GM20431 (cell line): Measurements from ENCODE around the gene CRYBG3.

Experiments
- in situ Hi-C: fragments of 300-500 bp; cut with MseI, MboI; formaldehyde crosslinking; loops from one replicate; pipeline ENCODE4 v1.15.0; 2020; ENCODE audit warnings: low sequenced_read_pairs; ENCODE audit not compliant: unreplicated experiment

Gene CRYBG3

GRCh38 chr3:97967966-97968365, 146.2 kb downstream of the CRYBG3 start:
- in situ Hi-C loops: no loop called here

GRCh38 chr3:97968376-97968775, 146.6 kb downstream of the CRYBG3 start:
- in situ Hi-C loops: no loop called here

- in situ Hi-C loops: no loop called here
Observed at GRCh38 chr3:97969541-97969940, 147.7 kb downstream of the CRYBG3 start.

GRCh38 chr3:97970156-97970555, 148.3 kb downstream of the CRYBG3 start:
- in situ Hi-C loops: no loop called here

- in situ Hi-C loops: no loop called here
Observed at GRCh38 chr3:97970956-97971620, 149.3 kb downstream of the CRYBG3 start.

GRCh38 chr3:97971679-97972567, 150.1 kb downstream of the CRYBG3 start, which contains the start of gene RIOX2:
Gene RIOX2, minus strand, starts transcription at chr3:97972431. Its CDS starts 4,838 bp downstream, at chr3:97967593.
- in situ Hi-C loops: no loop called here

- in situ Hi-C loops: no loop called here
Observed at GRCh38 chr3:97972976-97973375, 151.2 kb downstream of the CRYBG3 start.

GRCh38 chr3:97974996-97975395, 153.2 kb downstream of the CRYBG3 start:
- in situ Hi-C loops: no loop called here

GRCh38 chr3:97975466-97975865, 153.7 kb downstream of the CRYBG3 start:
- in situ Hi-C loops: no loop called here

- in situ Hi-C loops: no loop called here
Observed at GRCh38 chr3:97979610-97980009, 157.8 kb downstream of the CRYBG3 start.

- in situ Hi-C loops: no loop called here
Observed at GRCh38 chr3:97981886-97982285, 160.1 kb downstream of the CRYBG3 start.

GRCh38 chr3:97983933-97984491, 162.2 kb downstream of the CRYBG3 start:
- in situ Hi-C loops: no loop called here

GRCh38 chr3:97987306-97987705, 165.5 kb downstream of the CRYBG3 start:
- in situ Hi-C loops: no loop called here

GRCh38 chr3:97988784-97989568, 167.2 kb downstream of the CRYBG3 start:
- in situ Hi-C loops: no loop called here

- in situ Hi-C loops: no loop called here
Observed at GRCh38 chr3:97990624-97991292, 168.9 kb downstream of the CRYBG3 start.

GRCh38 chr3:97991293-97991682, 169.5 kb downstream of the CRYBG3 start:
- in situ Hi-C loops: no loop called here

GRCh38 chr3:97992547-97993173, 170.8 kb downstream of the CRYBG3 start:
- in situ Hi-C loops: no loop called here

- in situ Hi-C loops: no loop called here
Observed at GRCh38 chr3:97993526-97993925, 171.7 kb downstream of the CRYBG3 start.

GRCh38 chr3:97994328-97994945, 172.6 kb downstream of the CRYBG3 start:
- in situ Hi-C loops: no loop called here
